OCI-LY3 (cell line): ENCODE data around the gene WNT9B.

ENCODE experiments used
- EZH2phosphoT487 ChIP-seq: fragments of 200-600 bp; shearing (Covaris generic); IDR thresholded peaks from 2 replicates; pipeline ENCODE4 v1.6.1; 2018; ENCODE audit warnings: antibody characterized with exemption, mixed run types, low read depth
- TF ChIP-seq, protein P1 (sequence below): fragments of 200-600, 300-600 bp; sonication (generic); IDR thresholded peaks from 2 replicates; pipeline ENCODE4 v1.5.1; 2014; ENCODE audit warnings: antibody characterized with exemption, low read length, low read depth

DNA sequence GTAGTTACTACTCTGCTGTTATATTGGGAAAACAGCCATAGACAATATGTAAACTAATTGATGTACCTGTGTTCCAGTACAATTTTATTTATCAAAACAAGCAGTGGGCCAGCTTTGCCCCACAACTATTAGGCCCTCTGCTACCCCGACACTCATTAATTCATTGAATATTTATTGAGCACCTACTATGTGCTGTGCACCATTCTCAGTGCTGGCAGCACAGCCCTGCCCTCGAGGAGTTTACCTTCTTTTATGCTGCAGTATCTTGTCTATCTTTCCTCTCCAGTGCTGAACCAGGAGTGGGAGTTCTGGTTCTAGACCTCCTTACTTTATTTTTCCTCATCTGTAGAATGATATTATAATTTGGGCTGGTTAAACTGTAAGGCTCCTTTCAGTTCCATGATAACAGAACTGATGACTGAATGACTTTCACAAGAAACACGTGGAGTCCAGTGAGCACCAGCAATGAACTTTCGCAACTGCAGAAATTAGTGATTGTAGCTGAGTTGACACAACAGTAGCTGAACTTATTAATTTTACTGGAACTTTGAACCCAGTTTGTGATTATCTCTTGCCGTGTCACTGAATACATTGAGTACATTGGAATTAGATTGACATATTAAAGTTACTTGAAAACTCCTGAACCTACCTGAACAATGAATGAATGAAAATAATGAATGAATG, 73.9 kb downstream of the WNT9B start:
- TF ChIP-seq, protein P1, sequence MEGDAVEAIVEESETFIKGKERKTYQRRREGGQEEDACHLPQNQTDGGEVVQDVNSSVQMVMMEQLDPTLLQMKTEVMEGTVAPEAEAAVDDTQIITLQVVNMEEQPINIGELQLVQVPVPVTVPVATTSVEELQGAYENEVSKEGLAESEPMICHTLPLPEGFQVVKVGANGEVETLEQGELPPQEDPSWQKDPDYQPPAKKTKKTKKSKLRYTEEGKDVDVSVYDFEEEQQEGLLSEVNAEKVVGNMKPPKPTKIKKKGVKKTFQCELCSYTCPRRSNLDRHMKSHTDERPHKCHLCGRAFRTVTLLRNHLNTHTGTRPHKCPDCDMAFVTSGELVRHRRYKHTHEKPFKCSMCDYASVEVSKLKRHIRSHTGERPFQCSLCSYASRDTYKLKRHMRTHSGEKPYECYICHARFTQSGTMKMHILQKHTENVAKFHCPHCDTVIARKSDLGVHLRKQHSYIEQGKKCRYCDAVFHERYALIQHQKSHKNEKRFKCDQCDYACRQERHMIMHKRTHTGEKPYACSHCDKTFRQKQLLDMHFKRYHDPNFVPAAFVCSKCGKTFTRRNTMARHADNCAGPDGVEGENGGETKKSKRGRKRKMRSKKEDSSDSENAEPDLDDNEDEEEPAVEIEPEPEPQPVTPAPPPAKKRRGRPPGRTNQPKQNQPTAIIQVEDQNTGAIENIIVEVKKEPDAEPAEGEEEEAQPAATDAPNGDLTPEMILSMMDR, result no peak
- TF ChIP-seq EZH2phosphoT487, result no peak
